Cardiac muscle cell (in vitro differentiated cells and primary cell): ENCODE results near the gene ZNF536. TPM values are rescaled to one million over a fixed set of nuclear protein-coding genes. Genes with fewer than 3 reads are reported as not detected.

Source experiments
- DNase-seq, 2 donors: peaks; one replicate each; pipeline versions ENCODE4 v3.0.0 to v3.0.0-alpha.2; 2010 to 2017; ENCODE audit warnings: low read depth in 1 of 2, low spot score in 1 of 2
- H3K27ac ChIP-seq: fragments of 200-600 bp; sonication (generic); 2 replicates; pipeline ENCODE4 v1.5.1; 2016
- H3K27me3 ChIP-seq: fragments of 200-600 bp; sonication (generic); 2 replicates; pipeline ENCODE4 v1.6.0; 2016; ENCODE audit warnings: control low read depth
- H3K36me3 ChIP-seq: fragments of 200-600 bp; sonication (generic); 2 replicates; pipeline ENCODE4 v1.5.1; 2016; ENCODE audit warnings: control low read depth
- H3K4me1 ChIP-seq: fragments of 200-600 bp; sonication (generic); 2 replicates; pipeline ENCODE4 v1.8.1; 2017; ENCODE audit warnings: low read depth, mild to moderate bottlenecking, mixed run types
- H3K4me3 ChIP-seq: fragments of 200-600 bp; sonication (generic); 2 replicates; pipeline ENCODE4 v1.5.1; 2016; ENCODE audit warnings: mild to moderate bottlenecking
- H3K9me3 ChIP-seq: fragments of 200-600 bp; sonication (generic); 2 replicates; pipeline ENCODE4 v1.5.1; 2017; ENCODE audit warnings: low read depth, mild to moderate bottlenecking, control low read depth
- CTCF ChIP-seq: IDR thresholded peaks from 2 replicates; pipeline ENCODE4 v1.5.1; 2012; ENCODE audit warnings: low read depth, mild to moderate bottlenecking, low read length
- polyA plus RNA-seq: library from polyadenylated mRNA; unstranded; fragments of >200 nt; fragmentation: Nextera tagmentation; extraction: Ambion mirVana; gene quantifications from 2 replicates; pipeline ENCODE4 v1.2.1, GENCODE V29; 2016
- total RNA-seq: library from RNA; depleted of rRNA; stranded (reverse); fragments of >200 nt; gene quantifications from 2 replicates; pipeline ENCODE4 v1.2.3, GENCODE V29; 2016

ZNF536 gene
- total and polyA plus RNA-seq, 2 experiments from 2014 or later = 0.12 to 0.39 TPM

DNA sequence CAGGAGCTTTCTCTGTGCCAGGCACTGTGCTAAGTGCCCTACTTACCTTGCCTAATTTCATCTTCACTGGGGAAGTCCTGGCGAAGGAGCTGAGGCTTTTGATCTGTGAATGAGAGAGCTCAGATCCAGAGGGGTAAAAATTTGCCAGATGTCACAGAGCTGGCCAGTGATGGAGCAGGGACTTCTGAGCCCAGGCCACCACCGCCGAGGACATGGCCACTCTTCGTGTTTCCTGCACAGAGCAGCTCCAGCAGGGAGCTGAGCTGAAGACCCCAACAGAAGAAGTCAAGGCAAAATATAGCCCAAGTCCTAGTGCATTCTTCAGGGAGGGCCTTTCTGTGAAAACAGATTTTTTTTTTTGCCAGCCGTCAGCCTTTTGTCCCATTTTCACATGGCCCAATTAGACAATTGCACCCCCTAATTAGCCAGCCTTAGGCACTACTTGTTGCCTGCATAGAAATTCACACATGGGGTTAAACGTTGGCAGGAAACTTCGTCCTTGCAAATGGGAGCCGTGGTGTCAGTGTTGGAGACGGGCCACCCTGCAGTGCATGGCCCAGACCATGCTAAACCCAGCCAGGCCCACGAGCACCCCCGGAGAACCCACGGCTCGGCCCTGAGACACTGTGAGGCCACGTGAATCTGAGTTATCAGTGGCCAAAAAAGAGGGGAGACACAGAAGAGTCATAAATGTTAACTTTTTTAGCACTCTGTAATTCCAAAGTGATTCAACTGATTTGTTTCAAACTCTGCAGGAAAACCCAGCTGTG lies 7.8 kb downstream of the ZNF536 start:
- Histone ChIP-seq H3K27ac (no peak overlapping the region), H3K36me3 (no peaks in the 10 kb centered on the region), H3K4me1 (no peaks in the 10 kb centered on the region), H3K9me3 (no peaks in the 10 kb centered on the region), H3K27me3 (peaks cover 80% of the 10 kb centered on the region), H3K4me3 (no peak overlapping the region)
- TF ChIP-seq CTCF = no peak
- DNase-seq = no peak

DNA sequence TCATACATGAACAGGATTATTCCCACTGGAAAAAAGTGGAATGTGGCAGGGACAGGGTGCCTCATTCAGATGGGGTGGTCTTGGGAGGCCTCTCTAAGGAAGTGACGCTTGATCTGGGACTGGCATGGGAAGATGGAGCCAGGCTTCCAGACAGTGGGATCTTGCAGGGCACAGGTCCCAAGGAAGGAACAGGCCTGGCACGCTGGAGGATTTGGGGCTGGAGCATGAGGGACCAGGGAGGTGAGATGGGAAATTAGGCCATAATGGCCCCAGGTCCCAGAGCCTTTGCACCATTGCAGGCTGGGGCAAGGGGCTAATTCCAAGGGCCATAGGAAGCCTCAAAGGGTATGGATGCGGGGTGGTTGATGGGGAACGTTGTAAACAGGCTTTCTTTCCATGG lies 9.2 kb downstream of the ZNF536 start:
- H3K36me3 ChIP-seq = no peaks in the 10 kb centered on the region
- TF ChIP-seq CTCF = no peak

GRCh38 chr19:30385174-30385573 lies 13.0 kb downstream of the ZNF536 start:
- Histone ChIP-seq H3K4me1 (peaks cover 4% of the 10 kb centered on the region), H3K9me3 (no peaks in the 10 kb centered on the region), H3K27me3 (peaks cover 55% of the 10 kb centered on the region), H3K4me3 (no peak overlapping the region), H3K36me3 (no peaks in the 10 kb centered on the region), H3K27ac (no peak overlapping the region)
- TF ChIP-seq CTCF = no peak
- no peak for DNase-seq

More for the DNA sequence above, 9.2 kb downstream of the ZNF536 start:
- no peak for DNase-seq
- Histone ChIP-seq H3K27ac (no peak overlapping the region), H3K4me3 (no peak overlapping the region), H3K9me3 (no peaks in the 10 kb centered on the region), H3K27me3 (peaks cover 79% of the 10 kb centered on the region), H3K4me1 (no peaks in the 10 kb centered on the region)

DNA sequence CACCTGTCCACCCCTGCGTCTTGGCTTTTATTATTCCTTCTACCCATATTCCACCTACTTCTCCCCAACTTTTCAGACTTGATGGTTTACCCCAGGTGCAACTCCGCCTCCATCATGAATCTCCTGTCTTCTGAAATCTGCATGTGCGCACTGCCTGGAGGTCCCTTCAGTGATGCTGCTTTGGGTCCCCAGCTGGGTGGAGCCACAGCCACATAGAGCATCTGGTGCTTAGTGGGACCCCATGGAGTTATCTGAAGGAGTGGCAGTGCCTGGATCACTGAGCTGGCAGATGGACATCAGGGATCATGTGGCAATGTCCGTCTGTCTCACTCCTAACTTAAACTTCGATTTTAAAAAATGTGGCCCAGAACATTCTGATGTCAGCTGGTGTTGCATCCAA lies 13.5 kb downstream of the ZNF536 start:
- Histone ChIP-seq H3K36me3 (no peaks in the 10 kb centered on the region), H3K4me1 (peaks cover 4% of the 10 kb centered on the region), H3K27me3 (peaks cover 56% of the 10 kb centered on the region), H3K4me3 (no peak overlapping the region), H3K27ac (no peak overlapping the region), H3K9me3 (no peaks in the 10 kb centered on the region)
- no peak for DNase-seq
- TF ChIP-seq CTCF = no peak

- no peaks in the 10 kb centered on the region for H3K36me3 ChIP-seq
- peaks cover 4% of the 10 kb centered on the region for H3K4me1 ChIP-seq
- H3K9me3 ChIP-seq = no peaks in the 10 kb centered on the region
- no peak overlapping the region for H3K27ac ChIP-seq
- H3K4me3 ChIP-seq = no peak overlapping the region
- no peak for DNase-seq
- TF ChIP-seq CTCF = no peak
- peaks cover 57% of the 10 kb centered on the region for H3K27me3 ChIP-seq
These were observed 14.5 kb downstream of the ZNF536 start for GRCh38 chr19:30386551-30387143.
